ENCODE data around the gene HPCAL1. TPM values are rescaled to one million over a fixed set of nuclear protein-coding genes. Genes with fewer than 3 reads are reported as not detected.

The HPCAL1 gene
- total RNA-seq, 1 donor from 2014 or later = 12.3 TPM

- Histone ChIP-seq H3K36me3 (ENCODE audit: insufficient read depth, low read length) (no peaks in the 10 kb centered on the region), H4K20me1 (ENCODE audit: insufficient read depth, low read length) (peaks cover 48% of the 10 kb centered on the region), H2AFZ (ENCODE audit: low read depth, low read length) (no peak overlapping the region), H3K9me3 (ENCODE audit: insufficient read depth, low read depth, low read length) (no peaks in the 10 kb centered on the region), H3K4me1 (ENCODE audit: insufficient read depth, low read length) (peaks cover 35% of the 10 kb centered on the region), H3K9ac (ENCODE audit: low read length) (no peak overlapping the region), H3K4me2 (ENCODE audit: low read length) (peak overlapping the region; percentile 67), H3K27me3 (ENCODE audit: insufficient read depth, low read length) (no peaks in the 10 kb centered on the region), H3K4me3 (ENCODE audit: insufficient read depth, low read depth, low read length) (no peak overlapping the region), H3K27ac (ENCODE audit: low read depth, low read length) (no peak overlapping the region), H3K79me2 (ENCODE audit: insufficient read depth, low read length) (peaks cover 24% of the 10 kb centered on the region)
- Mint-ChIP-seq H3K9me3 (ENCODE audit: unreplicated experiment) (no peaks in the 10 kb centered on the region), H3K27ac (ENCODE audit: unreplicated experiment) (peak overlapping the region; percentile 18), H3K27me3 (ENCODE audit: low read depth, unreplicated experiment) (peaks cover 5% of the 10 kb centered on the region), H3K4me1 (ENCODE audit: low read depth, unreplicated experiment) (peaks cover 11% of the 10 kb centered on the region), H3K4me3 (ENCODE audit: unreplicated experiment) (no peak overlapping the region), H3K36me3 (ENCODE audit: low read depth, unreplicated experiment) (no peaks in the 10 kb centered on the region)
- DNase-seq (ENCODE audit: low read depth) (peak; percentile 39), FAIRE-seq (no peak)
- TF ChIP-seq CTCF (IDR thresholded peaks at IDR 0.05; ENCODE audit: insufficient read depth, low read depth, low read length) (no peak), EZH2 (IDR thresholded peaks at IDR 0.05; ENCODE audit: insufficient read depth, low read length) (no peak)
Observed at GRCh38 chr2:10385501-10385900, 82.8 kb downstream of the HPCAL1 start.

- no peak overlapping the region for H3K27ac Mint-ChIP-seq (ENCODE audit: unreplicated experiment)
- no peak for TF ChIP-seq EZH2 (IDR thresholded peaks at IDR 0.05; ENCODE audit: insufficient read depth, low read length)
- no peak for TF ChIP-seq CTCF (IDR thresholded peaks at IDR 0.05; ENCODE audit: insufficient read depth, low read depth, low read length)
- H3K79me2 ChIP-seq (ENCODE audit: insufficient read depth, low read length) = peaks cover 22% of the 10 kb centered on the region
Observed at GRCh38 chr2:10385933-10386773, 83.4 kb downstream of the HPCAL1 start.

GRCh38 chr2:10387033-10387432 is 84.3 kb downstream of the HPCAL1 start:
- no peaks in the 10 kb centered on the region for H3K9me3 ChIP-seq (ENCODE audit: insufficient read depth, low read depth, low read length)
- FAIRE-seq = no peak
- H3K4me3 ChIP-seq (ENCODE audit: insufficient read depth, low read depth, low read length) = no peak overlapping the region
- H2AFZ ChIP-seq (ENCODE audit: low read depth, low read length) = no peak overlapping the region
- no peak overlapping the region for H3K9ac ChIP-seq (ENCODE audit: low read length)
- peaks cover 5% of the 10 kb centered on the region for H3K27me3 Mint-ChIP-seq (ENCODE audit: low read depth, unreplicated experiment)
- H3K4me1 Mint-ChIP-seq (ENCODE audit: low read depth, unreplicated experiment) = peaks cover 9% of the 10 kb centered on the region
- H3K27me3 ChIP-seq (ENCODE audit: insufficient read depth, low read length) = no peaks in the 10 kb centered on the region
- peaks cover 23% of the 10 kb centered on the region for H3K79me2 ChIP-seq (ENCODE audit: insufficient read depth, low read length)
- H3K4me2 ChIP-seq (ENCODE audit: low read length) = no peak overlapping the region
- no peaks in the 10 kb centered on the region for H3K36me3 Mint-ChIP-seq (ENCODE audit: low read depth, unreplicated experiment)
- no peak for DNase-seq (ENCODE audit: low read depth)
- no peak overlapping the region for H3K27ac Mint-ChIP-seq (ENCODE audit: unreplicated experiment)
- H3K4me3 Mint-ChIP-seq (ENCODE audit: unreplicated experiment) = no peak overlapping the region
- H3K4me1 ChIP-seq (ENCODE audit: insufficient read depth, low read length) = peaks cover 37% of the 10 kb centered on the region
- H4K20me1 ChIP-seq (ENCODE audit: insufficient read depth, low read length) = peaks cover 40% of the 10 kb centered on the region
- H3K36me3 ChIP-seq (ENCODE audit: insufficient read depth, low read length) = no peaks in the 10 kb centered on the region
- H3K9me3 Mint-ChIP-seq (ENCODE audit: unreplicated experiment) = no peaks in the 10 kb centered on the region
- no peak overlapping the region for H3K27ac ChIP-seq (ENCODE audit: low read depth, low read length)
- no peak for TF ChIP-seq CTCF (IDR thresholded peaks at IDR 0.05; ENCODE audit: insufficient read depth, low read depth, low read length)
- no peak for TF ChIP-seq EZH2 (IDR thresholded peaks at IDR 0.05; ENCODE audit: insufficient read depth, low read length)

More at GRCh38 chr2:10385933-10386773, 83.4 kb downstream of the HPCAL1 start:
- Histone ChIP-seq H3K4me2 (ENCODE audit: low read length) (peak overlapping the region; percentile 67), H2AFZ (ENCODE audit: low read depth, low read length) (no peak overlapping the region), H3K4me3 (ENCODE audit: insufficient read depth, low read depth, low read length) (no peak overlapping the region), H3K27ac (ENCODE audit: low read depth, low read length) (no peak overlapping the region), H4K20me1 (ENCODE audit: insufficient read depth, low read length) (peaks cover 48% of the 10 kb centered on the region), H3K4me1 (ENCODE audit: insufficient read depth, low read length) (peaks cover 37% of the 10 kb centered on the region), H3K27me3 (ENCODE audit: insufficient read depth, low read length) (no peaks in the 10 kb centered on the region), H3K36me3 (ENCODE audit: insufficient read depth, low read length) (no peaks in the 10 kb centered on the region), H3K9ac (ENCODE audit: low read length) (no peak overlapping the region), H3K9me3 (ENCODE audit: insufficient read depth, low read depth, low read length) (no peaks in the 10 kb centered on the region)
- H3K27me3 Mint-ChIP-seq (ENCODE audit: low read depth, unreplicated experiment) = peaks cover 5% of the 10 kb centered on the region
- H3K36me3 Mint-ChIP-seq (ENCODE audit: low read depth, unreplicated experiment) = no peaks in the 10 kb centered on the region
- DNase-seq (ENCODE audit: low read depth) (peak; percentile 71), FAIRE-seq (no peak)
- H3K4me1 Mint-ChIP-seq (ENCODE audit: low read depth, unreplicated experiment) = peaks cover 9% of the 10 kb centered on the region
- H3K4me3 Mint-ChIP-seq (ENCODE audit: unreplicated experiment) = no peak overlapping the region
- no peaks in the 10 kb centered on the region for H3K9me3 Mint-ChIP-seq (ENCODE audit: unreplicated experiment)
